Gastroesophageal sphincter (tissue), 3 donors: ENCODE results near the gene FOXI3.

ENCODE experiments used
- EP300 ChIP-seq: sonication (generic); formaldehyde crosslinking; IDR thresholded peaks from one replicate; pipeline ENCODE4 v1.6.1; 2017; ENCODE audit warnings: antibody characterized with exemption, mild to moderate bottlenecking
- POLR2A ChIP-seq, 2 donors: fragments of 450-650 bp; IDR thresholded peaks; one replicate each; pipeline ENCODE4 v1.6.1; 2017; ENCODE audit warnings: antibody characterized with exemption in 2 of 2, mild to moderate bottlenecking in 2 of 2, moderate library complexity in 1 of 2
- POLR2AphosphoS5 ChIP-seq: sonication (generic); formaldehyde crosslinking; IDR thresholded peaks from one replicate; pipeline ENCODE4 v1.6.1; 2017; ENCODE audit warnings: antibody characterized with exemption
- TF ChIP-seq, protein P1 (sequence below), 4 experiments: fragments of 200-600 bp in 2 of 4; fragments of 450-650 bp in 2 of 4; sonication (generic) in 1 of 4; IDR thresholded peaks; one replicate each; pipeline ENCODE4 v1.5.1; 2017 to 2019; ENCODE audit warnings: antibody characterized with exemption in 4 of 4, mild to moderate bottlenecking in 2 of 4, moderate library complexity in 2 of 4

DNA sequence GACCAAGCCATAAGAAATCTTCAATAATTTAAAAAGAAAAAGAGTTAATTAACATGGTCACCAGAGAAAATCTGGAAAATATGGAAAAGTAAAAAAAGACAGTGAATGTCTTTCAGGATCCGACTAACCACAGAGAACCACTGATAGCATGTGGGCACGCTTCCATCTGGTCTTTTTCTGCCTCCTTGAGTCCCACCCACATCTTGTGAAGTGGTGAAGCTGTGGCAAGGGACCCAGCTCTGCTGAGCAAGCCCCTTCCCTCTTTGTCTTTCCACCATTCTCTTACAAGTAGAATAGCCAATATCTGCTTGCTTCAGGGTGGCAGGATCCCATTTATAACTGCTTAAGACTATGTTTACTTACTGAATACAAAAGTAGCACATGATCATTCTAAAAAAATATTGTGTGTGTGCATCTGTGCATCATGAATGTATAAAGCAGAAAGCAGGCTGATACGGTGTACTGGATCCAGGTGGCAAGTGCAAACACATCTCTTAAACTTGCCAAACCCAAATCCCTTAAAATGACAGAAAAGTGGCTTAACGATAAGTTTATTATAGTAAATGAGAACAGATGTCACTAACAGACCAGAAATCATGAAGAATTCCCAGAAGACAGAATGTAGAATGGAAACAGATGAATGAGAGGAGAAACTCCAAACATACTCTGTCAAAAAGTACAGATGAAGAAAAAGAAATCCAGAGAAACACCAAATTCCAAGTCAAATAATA is 52.3 kb downstream of the FOXI3 start:
- TF ChIP-seq, protein P1, sequence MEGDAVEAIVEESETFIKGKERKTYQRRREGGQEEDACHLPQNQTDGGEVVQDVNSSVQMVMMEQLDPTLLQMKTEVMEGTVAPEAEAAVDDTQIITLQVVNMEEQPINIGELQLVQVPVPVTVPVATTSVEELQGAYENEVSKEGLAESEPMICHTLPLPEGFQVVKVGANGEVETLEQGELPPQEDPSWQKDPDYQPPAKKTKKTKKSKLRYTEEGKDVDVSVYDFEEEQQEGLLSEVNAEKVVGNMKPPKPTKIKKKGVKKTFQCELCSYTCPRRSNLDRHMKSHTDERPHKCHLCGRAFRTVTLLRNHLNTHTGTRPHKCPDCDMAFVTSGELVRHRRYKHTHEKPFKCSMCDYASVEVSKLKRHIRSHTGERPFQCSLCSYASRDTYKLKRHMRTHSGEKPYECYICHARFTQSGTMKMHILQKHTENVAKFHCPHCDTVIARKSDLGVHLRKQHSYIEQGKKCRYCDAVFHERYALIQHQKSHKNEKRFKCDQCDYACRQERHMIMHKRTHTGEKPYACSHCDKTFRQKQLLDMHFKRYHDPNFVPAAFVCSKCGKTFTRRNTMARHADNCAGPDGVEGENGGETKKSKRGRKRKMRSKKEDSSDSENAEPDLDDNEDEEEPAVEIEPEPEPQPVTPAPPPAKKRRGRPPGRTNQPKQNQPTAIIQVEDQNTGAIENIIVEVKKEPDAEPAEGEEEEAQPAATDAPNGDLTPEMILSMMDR (IDR thresholded peaks at IDR 0.05), result no peak
- TF ChIP-seq EP300 (no peak), POLR2AphosphoS5 (no peak), POLR2A (IDR thresholded peaks at IDR 0.05) (no peak)
